HepG2 (cell line): ENCODE results near the gene PRR36. TPM values are rescaled to one million over a fixed set of nuclear protein-coding genes. Genes with fewer than 3 reads are reported as not detected.

Source experiments
- ATM ChIP-seq: fragments of 450-650 bp; IDR thresholded peaks from 2 replicates; pipeline ENCODE4 v1.7.1; 2017; ENCODE audit warnings: mild to moderate bottlenecking, borderline replicate concordance
- CHD4 ChIP-seq: fragments of 200-600 bp; sonication (generic); IDR thresholded peaks from 2 replicates; pipeline ENCODE4 v1.7.0; 2017; ENCODE audit warnings: mild to moderate bottlenecking, low read length, borderline replicate concordance
- CREB1 ChIP-seq, 2 experiments: fragments of 450-650 bp in 1 of 2; IDR thresholded peaks; 2 replicates each; pipeline ENCODE4 v1.6.1; 2016 to 2017; ENCODE audit warnings: control low read depth in 1 of 2, mild to moderate bottlenecking in 1 of 2, missing compliant biosample characterization in 1 of 2, missing genetic modification characterization in 1 of 2
- FOXP1 ChIP-seq, 2 experiments: fragments of 450-650 bp in 1 of 2; IDR thresholded peaks; 2 replicates each; pipeline ENCODE4 v1.6.1; 2017 to 2018; ENCODE audit warnings: antibody characterized with exemption in 1 of 2
- GABPB1 ChIP-seq: IDR thresholded peaks from 2 replicates; pipeline ENCODE4 v1.6.1; 2016; ENCODE audit warnings: mild to moderate bottlenecking, missing genetic modification reagents, moderate library complexity, missing compliant biosample characterization
- GATAD2A ChIP-seq: IDR thresholded peaks from 2 replicates; pipeline ENCODE4 v1.6.1; 2016
- HDAC1 ChIP-seq: sonication (generic); formaldehyde crosslinking; IDR thresholded peaks from 2 replicates; pipeline ENCODE4 v1.5.1; 2020; ENCODE audit warnings: mild to moderate bottlenecking, missing genetic modification reagents
- LCORL ChIP-seq, 2 experiments: fragments of 450-650 bp in 1 of 2; sonication (generic) in 1 of 2; formaldehyde crosslinking in 1 of 2; IDR thresholded peaks; 2 replicates each; pipeline versions ENCODE4 v1.5.0 to v1.6.1; 2017 to 2020; ENCODE audit warnings: antibody characterized with exemption in 1 of 2, missing genetic modification reagents in 1 of 2
- MAFG ChIP-seq: sonication (generic); formaldehyde crosslinking; IDR thresholded peaks from 2 replicates; pipeline ENCODE4 v1.5.1; 2020; ENCODE audit warnings: mild to moderate bottlenecking, missing genetic modification reagents
- MTF2 ChIP-seq: sonication (generic); formaldehyde crosslinking; IDR thresholded peaks from 2 replicates; pipeline ENCODE4 v1.5.0; 2020; ENCODE audit warnings: missing genetic modification reagents, borderline replicate concordance
- NR2F2 ChIP-seq: IDR thresholded peaks from 2 replicates; pipeline ENCODE4 v1.6.1; 2012; ENCODE audit warnings: low read depth, inconsistent platforms, borderline replicate concordance
- NR2F6 ChIP-seq, 2 experiments: IDR thresholded peaks; 2 replicates each; pipeline ENCODE4 v1.6.1; 2016; ENCODE audit warnings: antibody characterized with exemption in 1 of 2, mild to moderate bottlenecking in 1 of 2
- PHF5A ChIP-seq: IDR thresholded peaks from one replicate; pipeline ENCODE4 v1.6.1; 2018; ENCODE audit warnings: low read depth, missing genetic modification reagents; ENCODE audit not compliant: unreplicated experiment
- RBM39 ChIP-seq: fragments of 200-400 bp; formaldehyde crosslinking; IDR thresholded peaks from one replicate; pipeline ENCODE4 v1.6.1; 2018; ENCODE audit warnings: antibody characterized with exemption, mild to moderate bottlenecking, low read depth, low read length; ENCODE audit not compliant: poor library complexity, severe bottlenecking
- RFXANK ChIP-seq: IDR thresholded peaks from 2 replicates; pipeline ENCODE4 v1.6.1; 2016
- SMARCE1 ChIP-seq: fragments of 450-650 bp; IDR thresholded peaks from 2 replicates; pipeline ENCODE4 v1.6.1; 2017; ENCODE audit warnings: borderline replicate concordance
- SNAI1 ChIP-seq: sonication (generic); formaldehyde crosslinking; IDR thresholded peaks from 2 replicates; pipeline ENCODE4 v1.5.0; 2020; ENCODE audit warnings: mild to moderate bottlenecking, missing genetic modification reagents, borderline replicate concordance
- SOX13 ChIP-seq, 3 experiments: fragments of 450-650 bp in 1 of 3; sonication (generic) in 1 of 3; formaldehyde crosslinking in 1 of 3; IDR thresholded peaks in 2 of 3; conservative IDR thresholded peaks in 1 of 3; 2 replicates each; pipeline versions ENCODE4 v1.5.0 to v1.6.1; 2016 to 2020; ENCODE audit warnings: antibody characterized with exemption in 1 of 3, mild to moderate bottlenecking in 1 of 3, missing compliant biosample characterization in 1 of 3, missing genetic modification reagents in 1 of 3, moderate library complexity in 1 of 3
- ZNF788 ChIP-seq: sonication (generic); formaldehyde crosslinking; IDR thresholded peaks from 2 replicates; pipeline ENCODE4 v1.5.0; 2020; ENCODE audit warnings: mild to moderate bottlenecking, missing genetic modification reagents, borderline replicate concordance
- ZSCAN9 ChIP-seq: IDR thresholded peaks from 2 replicates; pipeline ENCODE4 v1.6.1; 2016; ENCODE audit warnings: borderline replicate concordance
- polyA plus RNA-seq, 8 experiments: library from polyadenylated mRNA; depleted of rRNA in 3 of 8; stranded (reverse) in 7 of 8; unstranded in 1 of 8; fragments of >200 nt; fragmentation: Illumina TruSeq in 4 of 8; extraction: Trizol in 4 of 8; gene quantifications; 2 replicates each; pipeline versions ENCODE4 v1.2.1 to v1.2.3, GENCODE V29; 2011 to 2016; ENCODE audit warnings: low read depth in 4 of 8, missing spikeins in 1 of 8, mixed read lengths in 1 of 8; ENCODE audit not compliant: insufficient read depth in 1 of 8
- total RNA-seq, 5 experiments: library from RNA; depleted of rRNA; stranded (reverse); fragments of >200 nt; fragmentation: Illumina TruSeq; extraction: Trizol; gene quantifications; 2 replicates each; pipeline ENCODE4 v1.2.3, GENCODE V29; 2016; ENCODE audit warnings: low read depth in 1 of 5
- TF ChIP-seq, protein P1 (sequence below): sonication (generic); formaldehyde crosslinking; conservative IDR thresholded peaks from 2 replicates; pipeline ENCODE4 v1.4.0; 2020; ENCODE audit warnings: missing genetic modification reagents
- TF ChIP-seq, protein P2 (sequence below): sonication (generic); formaldehyde crosslinking; IDR thresholded peaks from 2 replicates; pipeline ENCODE4 v1.5.1; 2020; ENCODE audit warnings: mild to moderate bottlenecking, missing genetic modification reagents
- TF ChIP-seq, protein P3 (sequence below): sonication (generic); formaldehyde crosslinking; IDR thresholded peaks from 2 replicates; pipeline ENCODE4 v1.4.0; 2020; ENCODE audit warnings: mild to moderate bottlenecking, missing genetic modification reagents, borderline replicate concordance

Gene PRR36
- total and polyA plus RNA-seq, 2 of the 13 experiments (the other 11 are each of a cell fraction or from before 2014, with no cell fraction given), result 0.07 to 0.17 TPM

DNA sequence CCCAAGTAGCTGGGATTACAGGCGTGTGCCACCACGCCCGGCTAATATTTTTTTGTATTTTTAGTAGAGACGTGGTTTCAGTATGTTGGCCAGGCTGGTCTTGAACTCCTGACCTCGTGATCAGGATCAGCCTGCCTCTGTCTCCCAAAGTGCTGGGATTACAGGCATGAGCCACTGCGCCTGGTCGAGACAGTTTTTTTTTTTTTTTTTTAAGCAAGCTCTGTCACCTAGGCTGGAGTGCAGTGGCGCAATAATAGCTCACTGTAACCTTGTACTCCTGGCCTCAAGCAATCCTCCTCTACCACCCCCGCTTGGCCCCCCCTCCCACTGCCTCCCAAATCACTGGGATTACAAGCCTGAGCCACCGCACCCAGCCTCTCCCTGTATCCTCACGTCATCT, 23.1 kb upstream of the PRR36 start (continued):
- TF ChIP-seq CREB1 (IDR thresholded peaks at IDR 0.05) (peak; percentile 14; the same call in 1 of the 2 replicates), CREB1 (CRISPR knock-in tag; IDR thresholded peaks at IDR 0.05) (no peak), CHD4 (0 out of 2 replicates have a peak, but pooled peaks have one; percentile 27), RBM39 (no peak), MTF2 (CRISPR knock-in tag) (no peak), ATM (no peak), GATAD2A (CRISPR knock-in tag) (peak; percentile 73), ZSCAN9 (CRISPR knock-in tag) (no peak), SMARCE1 (no peak), NR2F2 (peak; percentile 53; the same call in 1 of the 2 replicates), LCORL (IDR thresholded peaks at IDR 0.05) (no peak), LCORL (CRISPR knock-in tag; IDR thresholded peaks at IDR 0.05) (peak; percentile 76), FOXP1 (IDR thresholded peaks at IDR 0.05) (no peak), FOXP1 (CRISPR knock-in tag; IDR thresholded peaks at IDR 0.05) (no peak), PHF5A (CRISPR knock-in tag) (no peak), ZNF788 (CRISPR knock-in tag) (no peak; the same call in 1 of the 2 replicates), HDAC1 (CRISPR knock-in tag) (peak; percentile 67), GABPB1 (CRISPR knock-in tag) (peak; percentile 38; the same call in 1 of the 2 replicates), RFXANK (CRISPR knock-in tag) (no peak), NR2F6 (IDR thresholded peaks at IDR 0.05) (peak; percentile 47; the same call in 1 of the 2 replicates), NR2F6 (CRISPR knock-in tag; IDR thresholded peaks at IDR 0.05) (peak; percentile 64; the same call in 1 of the 2 replicates), MAFG (CRISPR knock-in tag) (no peak), SNAI1 (CRISPR knock-in tag) (no peak), SOX13 (IDR thresholded peaks at IDR 0.05) (no peak), SOX13 (CRISPR knock-in tag; conservative IDR thresholded peaks at IDR 0.05 in 1 of 2, IDR thresholded peaks at IDR 0.05 in 1 of 2) (0 out of 4 replicates have a peak, but pooled peaks of 1 of the 2 experiments have one; percentile 18)
- TF ChIP-seq, protein P1, sequence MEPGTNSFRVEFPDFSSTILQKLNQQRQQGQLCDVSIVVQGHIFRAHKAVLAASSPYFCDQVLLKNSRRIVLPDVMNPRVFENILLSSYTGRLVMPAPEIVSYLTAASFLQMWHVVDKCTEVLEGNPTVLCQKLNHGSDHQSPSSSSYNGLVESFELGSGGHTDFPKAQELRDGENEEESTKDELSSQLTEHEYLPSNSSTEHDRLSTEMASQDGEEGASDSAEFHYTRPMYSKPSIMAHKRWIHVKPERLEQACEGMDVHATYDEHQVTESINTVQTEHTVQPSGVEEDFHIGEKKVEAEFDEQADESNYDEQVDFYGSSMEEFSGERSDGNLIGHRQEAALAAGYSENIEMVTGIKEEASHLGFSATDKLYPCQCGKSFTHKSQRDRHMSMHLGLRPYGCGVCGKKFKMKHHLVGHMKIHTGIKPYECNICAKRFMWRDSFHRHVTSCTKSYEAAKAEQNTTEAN (CRISPR knock-in tag), result 0 out of 2 replicates have a peak, but pooled peaks have one; percentile 48
- TF ChIP-seq, protein P2, sequence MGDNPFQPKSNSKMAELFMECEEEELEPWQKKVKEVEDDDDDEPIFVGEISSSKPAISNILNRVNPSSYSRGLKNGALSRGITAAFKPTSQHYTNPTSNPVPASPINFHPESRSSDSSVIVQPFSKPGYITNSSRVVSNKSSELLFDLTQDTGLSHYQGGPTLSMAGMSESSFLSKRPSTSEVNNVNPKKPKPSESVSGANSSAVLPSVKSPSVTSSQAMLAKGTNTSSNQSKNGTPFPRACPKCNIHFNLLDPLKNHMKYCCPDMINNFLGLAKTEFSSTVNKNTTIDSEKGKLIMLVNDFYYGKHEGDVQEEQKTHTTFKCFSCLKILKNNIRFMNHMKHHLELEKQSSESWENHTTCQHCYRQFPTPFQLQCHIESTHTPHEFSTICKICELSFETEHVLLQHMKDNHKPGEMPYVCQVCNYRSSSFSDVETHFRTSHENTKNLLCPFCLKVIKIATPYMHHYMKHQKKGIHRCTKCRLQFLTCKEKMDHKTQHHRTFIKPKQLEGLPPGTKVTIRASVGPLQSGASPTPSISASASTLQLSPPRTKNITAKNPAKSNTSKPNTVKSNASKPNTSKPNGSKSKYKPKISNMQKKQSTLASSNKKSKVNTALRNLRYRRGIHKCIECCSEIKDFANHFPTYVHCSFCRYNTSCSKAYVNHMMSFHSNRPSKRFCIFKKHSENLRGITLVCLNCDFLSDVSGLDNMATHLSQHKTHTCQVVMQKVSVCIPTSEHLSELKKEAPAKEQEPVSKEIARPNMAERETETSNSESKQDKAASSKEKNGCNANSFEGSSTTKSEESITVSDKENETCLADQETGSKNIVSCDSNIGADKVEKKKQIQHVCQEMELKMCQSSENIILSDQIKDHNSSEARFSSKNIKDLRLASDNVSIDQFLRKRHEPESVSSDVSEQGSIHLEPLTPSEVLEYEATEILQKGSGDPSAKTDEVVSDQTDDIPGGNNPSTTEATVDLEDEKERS, result no peak
- TF ChIP-seq, protein P3, sequence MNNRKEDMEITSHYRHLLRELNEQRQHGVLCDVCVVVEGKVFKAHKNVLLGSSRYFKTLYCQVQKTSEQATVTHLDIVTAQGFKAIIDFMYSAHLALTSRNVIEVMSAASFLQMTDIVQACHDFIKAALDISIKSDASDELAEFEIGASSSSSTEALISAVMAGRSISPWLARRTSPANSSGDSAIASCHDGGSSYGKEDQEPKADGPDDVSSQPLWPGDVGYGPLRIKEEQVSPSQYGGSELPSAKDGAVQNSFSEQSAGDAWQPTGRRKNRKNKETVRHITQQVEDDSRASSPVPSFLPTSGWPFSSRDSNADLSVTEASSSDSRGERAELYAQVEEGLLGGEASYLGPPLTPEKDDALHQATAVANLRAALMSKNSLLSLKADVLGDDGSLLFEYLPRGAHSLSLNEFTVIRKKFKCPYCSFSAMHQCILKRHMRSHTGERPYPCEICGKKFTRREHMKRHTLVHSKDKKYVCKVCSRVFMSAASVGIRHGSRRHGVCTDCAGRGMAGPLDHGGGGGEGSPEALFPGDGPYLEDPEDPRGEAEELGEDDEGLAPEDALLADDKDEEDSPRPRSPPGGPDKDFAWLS (CRISPR knock-in tag), result no peak
